Ishikawa (cell line): ENCODE results near the gene ASAP2.

Source experiments
- CEBPB ChIP-seq: IDR thresholded peaks from 2 replicates; pipeline ENCODE4 v1.6.1; 2012
- CREB1 ChIP-seq: IDR thresholded peaks from 2 replicates; pipeline ENCODE4 v1.6.1; 2012; ENCODE audit warnings: low read depth
- EGR1 ChIP-seq: IDR thresholded peaks from 2 replicates; pipeline ENCODE4 v1.6.1; 2012
- EP300 ChIP-seq: IDR thresholded peaks from 2 replicates; pipeline ENCODE4 v1.6.1; 2012; ENCODE audit warnings: borderline replicate concordance
- NFIC ChIP-seq: IDR thresholded peaks from 2 replicates; pipeline ENCODE4 v1.6.1; 2012
- RAD21 ChIP-seq: IDR thresholded peaks from 2 replicates; pipeline ENCODE4 v1.6.1; 2012; ENCODE audit warnings: low read depth
- TCF12 ChIP-seq: IDR thresholded peaks from 2 replicates; pipeline ENCODE4 v1.6.1; 2012; ENCODE audit warnings: low read depth
- YY1 ChIP-seq: IDR thresholded peaks from 2 replicates; pipeline ENCODE4 v1.6.1; 2012; ENCODE audit warnings: low read depth
- TF ChIP-seq, protein P1 (sequence below): IDR thresholded peaks from 2 replicates; pipeline ENCODE4 v1.6.1; 2012; ENCODE audit warnings: low read depth, mild to moderate bottlenecking
- TF ChIP-seq, protein P2 (sequence below): IDR thresholded peaks from 2 replicates; pipeline ENCODE4 v1.6.1; 2012
- TF ChIP-seq, protein P3 (sequence below): IDR thresholded peaks from 2 replicates; pipeline ENCODE4 v1.6.1; 2012

DNA sequence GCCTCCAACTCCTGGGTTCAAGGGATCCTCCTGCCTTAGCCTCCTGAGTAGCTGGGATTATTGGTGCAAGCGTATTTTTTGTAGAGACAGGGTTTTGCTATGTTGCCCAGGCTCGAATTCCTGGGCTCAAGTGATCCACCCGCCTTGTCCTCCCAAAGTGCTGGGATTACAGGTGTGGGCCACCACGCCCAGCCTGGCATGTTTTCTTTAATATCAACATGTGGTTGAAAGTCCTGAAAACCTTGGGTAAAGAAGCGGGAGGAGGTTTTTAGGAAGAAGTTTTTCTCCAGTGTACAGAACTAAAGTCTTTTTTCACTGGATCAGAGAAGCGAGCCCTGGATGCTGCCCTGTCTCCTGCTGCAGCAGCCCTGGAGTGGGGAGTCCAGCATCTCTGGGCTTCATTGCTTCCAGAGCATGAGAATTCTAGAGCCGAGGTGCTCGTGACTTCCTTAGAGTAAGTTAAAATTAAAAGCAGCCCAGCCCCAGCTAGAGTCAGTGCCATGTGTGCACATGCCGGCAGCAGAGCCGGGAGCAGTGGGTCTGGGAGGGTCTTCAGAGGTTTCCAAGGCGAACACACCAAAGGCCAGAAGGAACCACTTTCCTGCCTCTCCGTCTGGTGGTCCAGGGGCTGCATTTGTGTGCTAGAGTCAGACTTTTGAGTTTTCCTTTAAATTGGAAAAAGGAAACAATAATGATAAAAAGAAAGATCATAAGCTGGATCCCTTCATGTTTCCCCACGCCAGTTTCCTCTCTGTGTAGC is 185.5 kb downstream of the ASAP2 start:
- TF ChIP-seq, protein P1, sequence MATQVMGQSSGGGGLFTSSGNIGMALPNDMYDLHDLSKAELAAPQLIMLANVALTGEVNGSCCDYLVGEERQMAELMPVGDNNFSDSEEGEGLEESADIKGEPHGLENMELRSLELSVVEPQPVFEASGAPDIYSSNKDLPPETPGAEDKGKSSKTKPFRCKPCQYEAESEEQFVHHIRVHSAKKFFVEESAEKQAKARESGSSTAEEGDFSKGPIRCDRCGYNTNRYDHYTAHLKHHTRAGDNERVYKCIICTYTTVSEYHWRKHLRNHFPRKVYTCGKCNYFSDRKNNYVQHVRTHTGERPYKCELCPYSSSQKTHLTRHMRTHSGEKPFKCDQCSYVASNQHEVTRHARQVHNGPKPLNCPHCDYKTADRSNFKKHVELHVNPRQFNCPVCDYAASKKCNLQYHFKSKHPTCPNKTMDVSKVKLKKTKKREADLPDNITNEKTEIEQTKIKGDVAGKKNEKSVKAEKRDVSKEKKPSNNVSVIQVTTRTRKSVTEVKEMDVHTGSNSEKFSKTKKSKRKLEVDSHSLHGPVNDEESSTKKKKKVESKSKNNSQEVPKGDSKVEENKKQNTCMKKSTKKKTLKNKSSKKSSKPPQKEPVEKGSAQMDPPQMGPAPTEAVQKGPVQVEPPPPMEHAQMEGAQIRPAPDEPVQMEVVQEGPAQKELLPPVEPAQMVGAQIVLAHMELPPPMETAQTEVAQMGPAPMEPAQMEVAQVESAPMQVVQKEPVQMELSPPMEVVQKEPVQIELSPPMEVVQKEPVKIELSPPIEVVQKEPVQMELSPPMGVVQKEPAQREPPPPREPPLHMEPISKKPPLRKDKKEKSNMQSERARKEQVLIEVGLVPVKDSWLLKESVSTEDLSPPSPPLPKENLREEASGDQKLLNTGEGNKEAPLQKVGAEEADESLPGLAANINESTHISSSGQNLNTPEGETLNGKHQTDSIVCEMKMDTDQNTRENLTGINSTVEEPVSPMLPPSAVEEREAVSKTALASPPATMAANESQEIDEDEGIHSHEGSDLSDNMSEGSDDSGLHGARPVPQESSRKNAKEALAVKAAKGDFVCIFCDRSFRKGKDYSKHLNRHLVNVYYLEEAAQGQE, result no peak
- TF ChIP-seq, protein P2, sequence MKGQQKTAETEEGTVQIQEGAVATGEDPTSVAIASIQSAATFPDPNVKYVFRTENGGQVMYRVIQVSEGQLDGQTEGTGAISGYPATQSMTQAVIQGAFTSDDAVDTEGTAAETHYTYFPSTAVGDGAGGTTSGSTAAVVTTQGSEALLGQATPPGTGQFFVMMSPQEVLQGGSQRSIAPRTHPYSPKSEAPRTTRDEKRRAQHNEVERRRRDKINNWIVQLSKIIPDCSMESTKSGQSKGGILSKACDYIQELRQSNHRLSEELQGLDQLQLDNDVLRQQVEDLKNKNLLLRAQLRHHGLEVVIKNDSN, result no peak
- TF ChIP-seq YY1 (no peak), EGR1 (no peak), TCF12 (no peak), EP300 (no peak), CREB1 (no peak), RAD21 (no peak), NFIC (no peak), CEBPB (no peak)
- TF ChIP-seq, protein P3, sequence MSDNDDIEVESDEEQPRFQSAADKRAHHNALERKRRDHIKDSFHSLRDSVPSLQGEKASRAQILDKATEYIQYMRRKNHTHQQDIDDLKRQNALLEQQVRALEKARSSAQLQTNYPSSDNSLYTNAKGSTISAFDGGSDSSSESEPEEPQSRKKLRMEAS, result no peak
